ENCODE results near the gene UBE2G2. TPM values are rescaled to one million over a fixed set of nuclear protein-coding genes. Genes with fewer than 3 reads are reported as not detected.

UBE2G2 gene
- polyA plus RNA-seq, 1 donor (not counting 4 experiments of a cell fraction or from before 2014, with no cell fraction given): 106 TPM

- Histone ChIP-seq H3K9me1 (ENCODE audit: control insufficient read depth, extremely low read depth, insufficient read depth, low read length) (no peaks in the 10 kb centered on the region), H3K9ac (ENCODE audit: control insufficient read depth, extremely low read depth, insufficient read depth, low read length) (no peak overlapping the region), H3K36me3 (ENCODE audit: control insufficient read depth in 2 of 2, extremely low read depth in 1 of 2, insufficient read depth in 2 of 2, low read length in 2 of 2) (no peaks in the 10 kb centered on the region), H3K4me3 (ENCODE audit: control insufficient read depth in 2 of 3, extremely low read depth in 1 of 3, insufficient read depth in 2 of 3, low read depth in 1 of 3, low read length in 3 of 3) (no peak overlapping the region), H3K4me2 (ENCODE audit: control insufficient read depth, extremely low read depth, insufficient read depth, low read depth, low read length) (no peak overlapping the region), H4K20me1 (ENCODE audit: control insufficient read depth, extremely low read depth, insufficient read depth, low read length) (no peaks in the 10 kb centered on the region), H3K9me3 (ENCODE audit: control insufficient read depth, low read depth, low read length) (no peaks in the 10 kb centered on the region), H2AFZ (ENCODE audit: control insufficient read depth, low read length) (no peak overlapping the region), H3K79me2 (ENCODE audit: control insufficient read depth, insufficient read depth, low read length) (no peaks in the 10 kb centered on the region), H3K27me3 (ENCODE audit: control insufficient read depth, extremely low read depth, insufficient read depth, low read length) (peaks cover 9% of the 10 kb centered on the region), H3K4me1 (ENCODE audit: control insufficient read depth, extremely low read depth, insufficient read depth, low read length) (no peaks in the 10 kb centered on the region), H3K27ac (ENCODE audit: control insufficient read depth, insufficient read depth, low read length) (no peak overlapping the region)
- DNase-seq (ENCODE audit: low read depth, low spot score) (no peak), FAIRE-seq (no peak)
- dilution Hi-C loops (cut with MboI; ENCODE audit: extremely low pct_ligation_motif_present, low sequenced_read_pairs): loop anchor here (25.0 kb wide), 1 partner anchor 244 kb away; no protein-coding TSS in a partner anchor
- no peak for TF ChIP-seq EZH2 (IDR thresholded peaks at IDR 0.05; ENCODE audit: low read length)
- no peak for TF ChIP-seq CTCF (optimal IDR thresholded peaks at IDR 0.05 in 1 of 3, IDR thresholded peaks at IDR 0.05 in 1 of 3, conservative IDR thresholded peaks at IDR 0.05 in 1 of 3; ENCODE audit: extremely low read depth in 1 of 3, insufficient read depth in 2 of 3, low read length in 3 of 3)
Observed at GRCh38 chr21:44730951-44731579, 70.6 kb downstream of the UBE2G2 start.

GRCh38 chr21:44730028-44730395 lies 71.6 kb downstream of the UBE2G2 start:
- TF ChIP-seq CTCF (optimal IDR thresholded peaks at IDR 0.05 in 1 of 3, IDR thresholded peaks at IDR 0.05 in 1 of 3, conservative IDR thresholded peaks at IDR 0.05 in 1 of 3; ENCODE audit: extremely low read depth in 1 of 3, insufficient read depth in 2 of 3, low read length in 3 of 3) (no peak), EZH2 (IDR thresholded peaks at IDR 0.05; ENCODE audit: low read length) (no peak)
- H2AFZ ChIP-seq (ENCODE audit: control insufficient read depth, low read length): no peak overlapping the region
- H3K79me2 ChIP-seq (ENCODE audit: control insufficient read depth, insufficient read depth, low read length): no peaks in the 10 kb centered on the region
- H3K36me3 ChIP-seq (ENCODE audit: control insufficient read depth in 2 of 2, extremely low read depth in 1 of 2, insufficient read depth in 2 of 2, low read length in 2 of 2): no peaks in the 10 kb centered on the region
- no peaks in the 10 kb centered on the region for H3K4me1 ChIP-seq (ENCODE audit: control insufficient read depth, extremely low read depth, insufficient read depth, low read length)
- H3K9ac ChIP-seq (ENCODE audit: control insufficient read depth, extremely low read depth, insufficient read depth, low read length): no peak overlapping the region
- no peak overlapping the region for H3K4me2 ChIP-seq (ENCODE audit: control insufficient read depth, extremely low read depth, insufficient read depth, low read depth, low read length)
- DNase-seq (ENCODE audit: low read depth, low spot score): no peak
- no peak overlapping the region for H3K27ac ChIP-seq (ENCODE audit: control insufficient read depth, insufficient read depth, low read length)
- peaks cover 9% of the 10 kb centered on the region for H3K27me3 ChIP-seq (ENCODE audit: control insufficient read depth, extremely low read depth, insufficient read depth, low read length)
- H3K4me3 ChIP-seq (ENCODE audit: control insufficient read depth in 2 of 3, extremely low read depth in 1 of 3, insufficient read depth in 2 of 3, low read depth in 1 of 3, low read length in 3 of 3): no peak overlapping the region
- H4K20me1 ChIP-seq (ENCODE audit: control insufficient read depth, extremely low read depth, insufficient read depth, low read length): no peaks in the 10 kb centered on the region
- no peaks in the 10 kb centered on the region for H3K9me3 ChIP-seq (ENCODE audit: control insufficient read depth, low read depth, low read length)
- no peak for FAIRE-seq
- dilution Hi-C loops (cut with MboI; ENCODE audit: extremely low pct_ligation_motif_present, low sequenced_read_pairs): loop anchor here (25.0 kb wide), 1 partner anchor 243 kb away; no protein-coding TSS in a partner anchor
- no peaks in the 10 kb centered on the region for H3K9me1 ChIP-seq (ENCODE audit: control insufficient read depth, extremely low read depth, insufficient read depth, low read length)
